ENCODE data around the gene TOR1B. TPM values are rescaled to one million over a fixed set of nuclear protein-coding genes. Genes with fewer than 3 reads are reported as not detected.

The TOR1B gene
- total RNA-seq, 1 donor from 2014 or later = 32.1 TPM

DNA sequence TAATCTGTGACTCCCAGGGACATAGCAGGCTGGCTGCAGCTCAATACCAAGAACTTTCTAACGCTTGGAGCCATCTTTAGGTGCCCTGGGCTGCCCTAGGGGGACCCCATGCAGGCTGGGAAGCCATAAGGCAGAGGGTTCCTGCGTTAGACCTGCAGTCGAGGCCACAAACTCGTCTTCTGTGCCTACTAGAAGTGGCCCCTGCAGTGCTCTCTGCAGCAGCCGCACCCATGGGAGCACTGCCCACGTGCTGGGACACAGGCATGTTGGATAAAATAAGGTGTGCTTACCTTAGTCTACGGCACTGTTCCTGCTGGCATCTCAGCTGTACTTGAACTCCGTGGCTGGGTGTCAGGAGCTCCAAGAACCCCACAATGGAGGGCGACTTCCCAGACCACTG, 9.4 kb downstream of the TOR1B start:
- Mint-ChIP-seq H3K4me3 (ENCODE audit: unreplicated experiment) (no peak overlapping the region), H3K4me1 (ENCODE audit: unreplicated experiment) (peaks cover 2% of the 10 kb centered on the region), H3K36me3 (ENCODE audit: unreplicated experiment) (peaks cover 45% of the 10 kb centered on the region), H3K9me3 (ENCODE audit: unreplicated experiment) (no peaks in the 10 kb centered on the region), H3K27me3 (ENCODE audit: unreplicated experiment) (no peaks in the 10 kb centered on the region), H3K27ac (ENCODE audit: unreplicated experiment) (no peak overlapping the region)
- TF ChIP-seq, protein P1, sequence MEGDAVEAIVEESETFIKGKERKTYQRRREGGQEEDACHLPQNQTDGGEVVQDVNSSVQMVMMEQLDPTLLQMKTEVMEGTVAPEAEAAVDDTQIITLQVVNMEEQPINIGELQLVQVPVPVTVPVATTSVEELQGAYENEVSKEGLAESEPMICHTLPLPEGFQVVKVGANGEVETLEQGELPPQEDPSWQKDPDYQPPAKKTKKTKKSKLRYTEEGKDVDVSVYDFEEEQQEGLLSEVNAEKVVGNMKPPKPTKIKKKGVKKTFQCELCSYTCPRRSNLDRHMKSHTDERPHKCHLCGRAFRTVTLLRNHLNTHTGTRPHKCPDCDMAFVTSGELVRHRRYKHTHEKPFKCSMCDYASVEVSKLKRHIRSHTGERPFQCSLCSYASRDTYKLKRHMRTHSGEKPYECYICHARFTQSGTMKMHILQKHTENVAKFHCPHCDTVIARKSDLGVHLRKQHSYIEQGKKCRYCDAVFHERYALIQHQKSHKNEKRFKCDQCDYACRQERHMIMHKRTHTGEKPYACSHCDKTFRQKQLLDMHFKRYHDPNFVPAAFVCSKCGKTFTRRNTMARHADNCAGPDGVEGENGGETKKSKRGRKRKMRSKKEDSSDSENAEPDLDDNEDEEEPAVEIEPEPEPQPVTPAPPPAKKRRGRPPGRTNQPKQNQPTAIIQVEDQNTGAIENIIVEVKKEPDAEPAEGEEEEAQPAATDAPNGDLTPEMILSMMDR (IDR thresholded peaks at IDR 0.05) = no peak
- DNase-seq (ENCODE audit: extremely low spot score, unreplicated experiment) = no peak

DNA sequence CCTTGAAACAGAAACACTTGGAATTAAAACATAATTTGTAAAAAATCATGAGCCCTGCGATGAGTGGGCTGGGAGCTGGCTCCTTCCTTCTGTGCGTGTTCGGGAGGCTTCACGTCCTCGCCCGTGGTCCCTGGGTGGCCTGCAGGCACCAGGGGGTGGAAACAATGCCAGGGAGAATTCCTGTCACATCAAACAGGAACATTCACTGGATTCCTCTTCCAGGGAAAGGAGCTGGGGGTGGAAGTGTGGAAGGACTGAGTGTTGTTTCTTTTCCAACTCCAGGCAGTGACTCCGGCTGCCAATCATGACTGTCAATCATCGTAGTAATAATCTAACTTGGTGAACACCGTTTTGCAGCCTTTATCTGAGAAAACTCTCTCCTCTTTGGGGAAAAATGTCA, 10.7 kb downstream of the TOR1B start:
- Mint-ChIP-seq H3K36me3 (ENCODE audit: unreplicated experiment) (peaks cover 47% of the 10 kb centered on the region), H3K4me1 (ENCODE audit: unreplicated experiment) (peaks cover 2% of the 10 kb centered on the region), H3K27me3 (ENCODE audit: unreplicated experiment) (no peaks in the 10 kb centered on the region), H3K9me3 (ENCODE audit: unreplicated experiment) (no peaks in the 10 kb centered on the region), H3K27ac (ENCODE audit: unreplicated experiment) (no peak overlapping the region), H3K4me3 (ENCODE audit: unreplicated experiment) (no peak overlapping the region)
- no peak for DNase-seq (ENCODE audit: extremely low spot score, unreplicated experiment)
- TF ChIP-seq, protein P1 (IDR thresholded peaks at IDR 0.05) = no peak

DNA sequence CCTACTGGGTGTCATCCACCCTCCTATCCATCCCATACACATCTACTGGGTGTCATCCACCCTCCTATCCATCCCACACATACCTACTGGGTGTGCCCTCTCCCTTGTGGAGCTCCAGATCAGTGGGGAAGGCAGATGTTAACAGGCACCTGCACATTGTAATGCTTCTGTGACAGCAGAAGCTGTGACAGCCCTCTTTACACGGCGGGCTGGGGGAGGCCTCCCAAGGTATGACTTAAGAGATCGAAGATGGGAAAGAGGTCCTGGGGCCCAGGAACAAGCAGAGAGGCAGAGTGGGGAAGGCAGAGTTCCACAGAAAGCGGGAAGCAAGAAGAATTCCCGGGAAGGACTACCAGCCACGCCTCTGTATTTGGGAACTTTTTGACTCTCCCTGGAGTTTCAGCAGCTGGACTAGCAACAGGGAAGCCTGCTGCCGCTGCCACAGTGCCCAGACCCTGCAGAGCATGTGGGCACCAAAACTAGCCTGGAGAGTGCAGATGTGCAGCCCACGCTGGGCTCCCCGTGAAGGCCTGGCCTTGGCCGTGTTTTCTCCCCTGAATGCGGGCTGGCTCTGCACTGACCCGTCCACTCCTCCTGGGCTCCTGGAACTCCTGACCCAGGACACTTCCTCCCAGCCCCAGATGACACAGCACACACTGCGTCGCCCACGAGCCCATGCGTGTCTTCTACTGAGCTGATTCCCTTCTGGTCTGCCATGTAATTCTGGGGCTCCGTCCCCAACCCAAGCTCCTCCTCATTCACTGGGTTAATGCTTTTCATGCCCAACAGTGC, 11.6 kb downstream of the TOR1B start:
- Mint-ChIP-seq H3K4me3 (ENCODE audit: unreplicated experiment) (no peak overlapping the region), H3K27ac (ENCODE audit: unreplicated experiment) (no peak overlapping the region), H3K4me1 (ENCODE audit: unreplicated experiment) (peaks cover 2% of the 10 kb centered on the region), H3K36me3 (ENCODE audit: unreplicated experiment) (peaks cover 46% of the 10 kb centered on the region), H3K9me3 (ENCODE audit: unreplicated experiment) (no peaks in the 10 kb centered on the region), H3K27me3 (ENCODE audit: unreplicated experiment) (no peaks in the 10 kb centered on the region)
- DNase-seq (ENCODE audit: extremely low spot score, unreplicated experiment) = no peak
- TF ChIP-seq, protein P1 (IDR thresholded peaks at IDR 0.05) = no peak

DNA sequence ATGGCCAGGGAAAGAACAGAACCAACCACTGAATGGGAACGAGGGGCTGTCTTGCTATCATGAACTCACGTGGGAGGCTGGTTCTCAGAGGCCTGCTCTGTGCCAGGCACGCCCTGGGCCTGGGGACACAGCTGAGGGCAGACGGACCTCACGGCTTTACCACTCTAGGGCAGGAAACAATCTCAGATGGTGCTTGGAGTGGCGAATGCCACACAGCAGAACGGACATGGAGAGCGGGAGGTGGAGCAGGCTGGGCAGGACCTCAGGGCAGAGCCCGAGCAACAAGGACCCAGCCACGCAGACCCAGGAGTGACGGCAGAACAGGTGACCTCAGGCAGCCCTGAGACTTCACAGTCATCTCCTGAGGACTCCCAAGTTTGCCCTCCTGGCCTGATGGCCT, 12.3 kb downstream of the TOR1B start:
- TF ChIP-seq, protein P1 (IDR thresholded peaks at IDR 0.05) = no peak
- Mint-ChIP-seq H3K36me3 (ENCODE audit: unreplicated experiment) (peaks cover 42% of the 10 kb centered on the region), H3K4me3 (ENCODE audit: unreplicated experiment) (no peak overlapping the region), H3K9me3 (ENCODE audit: unreplicated experiment) (no peaks in the 10 kb centered on the region), H3K27ac (ENCODE audit: unreplicated experiment) (no peak overlapping the region), H3K4me1 (ENCODE audit: unreplicated experiment) (peaks cover 2% of the 10 kb centered on the region), H3K27me3 (ENCODE audit: unreplicated experiment) (no peaks in the 10 kb centered on the region)
- DNase-seq (ENCODE audit: extremely low spot score, unreplicated experiment) = no peak

DNA sequence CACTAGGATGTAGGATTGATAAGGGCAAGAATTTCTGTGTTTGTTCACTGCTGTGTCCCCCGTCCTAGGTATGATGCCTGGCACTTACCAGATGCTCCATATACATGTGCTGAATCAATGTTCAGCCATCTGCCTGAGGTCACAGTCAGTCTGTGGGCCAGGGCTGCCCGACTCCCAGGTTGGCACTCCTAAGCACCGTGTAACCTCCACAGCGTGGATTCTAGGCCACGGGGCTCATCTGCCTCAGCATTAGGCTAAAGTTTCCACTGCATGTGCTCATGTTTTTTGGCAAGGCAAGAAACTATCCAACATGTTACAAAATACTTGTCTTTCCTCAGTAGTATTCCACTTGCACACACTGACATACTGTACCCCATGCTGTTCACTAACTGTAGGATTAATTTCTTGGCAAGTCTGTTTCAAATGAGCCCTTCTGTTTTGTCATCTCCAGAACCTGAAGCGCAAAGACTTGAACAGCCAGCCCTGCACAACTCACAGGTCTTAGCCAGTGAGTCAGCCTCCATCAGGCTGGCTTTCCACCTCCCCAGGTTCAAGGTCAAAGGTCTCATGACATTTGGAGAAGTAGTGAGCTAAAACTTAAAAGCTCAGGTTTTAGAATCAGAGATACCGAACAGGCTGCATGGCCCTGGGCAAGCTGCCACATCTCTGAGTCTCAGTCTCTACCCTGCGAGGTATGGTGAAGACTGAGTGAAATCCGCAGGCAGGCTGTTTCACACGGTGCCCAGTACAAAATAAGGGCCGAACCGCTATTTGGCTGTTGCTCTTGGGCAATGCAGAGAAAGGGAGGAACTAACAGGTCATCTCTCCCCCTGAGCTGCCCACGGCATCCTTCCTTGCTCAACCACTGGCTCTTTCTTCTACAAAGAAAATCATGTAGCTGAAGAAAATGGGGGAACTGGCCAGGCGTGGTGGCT, 13.8 kb downstream of the TOR1B start:
- TF ChIP-seq, protein P1 (IDR thresholded peaks at IDR 0.05) = no peak
- Mint-ChIP-seq H3K27me3 (ENCODE audit: unreplicated experiment) (no peaks in the 10 kb centered on the region), H3K36me3 (ENCODE audit: unreplicated experiment) (peaks cover 37% of the 10 kb centered on the region), H3K9me3 (ENCODE audit: unreplicated experiment) (no peaks in the 10 kb centered on the region), H3K4me3 (ENCODE audit: unreplicated experiment) (no peak overlapping the region), H3K27ac (ENCODE audit: unreplicated experiment) (no peak overlapping the region), H3K4me1 (ENCODE audit: unreplicated experiment) (peaks cover 2% of the 10 kb centered on the region)
- DNase-seq (ENCODE audit: extremely low spot score, unreplicated experiment) = no peak
